GM23248 (cell line): ENCODE results near the gene AMACR.

Source experiments
- EZH2 ChIP-seq: fragments of 200-600 bp; sonication (generic); IDR thresholded peaks from 2 replicates; pipeline ENCODE4 v1.6.1; 2018; ENCODE audit warnings: antibody characterized with exemption, mild to moderate bottlenecking; ENCODE audit not compliant: insufficient read depth, poor library complexity, severe bottlenecking
- EZH2phosphoT487 ChIP-seq: fragments of 200-600 bp; sonication (generic); IDR thresholded peaks from 2 replicates; pipeline ENCODE4 v1.6.1; 2018; ENCODE audit warnings: antibody characterized with exemption, moderate library complexity, mild to moderate bottlenecking, low read depth; ENCODE audit not compliant: insufficient read depth

GRCh38 chr5:34045023-34045422 lies 37.2 kb upstream of the AMACR start:
- TF ChIP-seq EZH2phosphoT487: no peak
- no peak for TF ChIP-seq EZH2
